ENCODE results near the gene FOXP1. TPM values are rescaled to one million over a fixed set of nuclear protein-coding genes. Genes with fewer than 3 reads are reported as not detected.

Gene FOXP1
- total and polyA plus RNA-seq, 2 of the 13 experiments (the other 11 are each of a cell fraction or from before 2014, with no cell fraction given): 40.4 to 59.0 TPM

- peak; percentile 37; the same call in 1 of the 2 replicates for TF ChIP-seq PAXIP1 (CRISPR knock-in tag; conservative IDR thresholded peaks at IDR 0.05)
- TF ChIP-seq, protein P1, sequence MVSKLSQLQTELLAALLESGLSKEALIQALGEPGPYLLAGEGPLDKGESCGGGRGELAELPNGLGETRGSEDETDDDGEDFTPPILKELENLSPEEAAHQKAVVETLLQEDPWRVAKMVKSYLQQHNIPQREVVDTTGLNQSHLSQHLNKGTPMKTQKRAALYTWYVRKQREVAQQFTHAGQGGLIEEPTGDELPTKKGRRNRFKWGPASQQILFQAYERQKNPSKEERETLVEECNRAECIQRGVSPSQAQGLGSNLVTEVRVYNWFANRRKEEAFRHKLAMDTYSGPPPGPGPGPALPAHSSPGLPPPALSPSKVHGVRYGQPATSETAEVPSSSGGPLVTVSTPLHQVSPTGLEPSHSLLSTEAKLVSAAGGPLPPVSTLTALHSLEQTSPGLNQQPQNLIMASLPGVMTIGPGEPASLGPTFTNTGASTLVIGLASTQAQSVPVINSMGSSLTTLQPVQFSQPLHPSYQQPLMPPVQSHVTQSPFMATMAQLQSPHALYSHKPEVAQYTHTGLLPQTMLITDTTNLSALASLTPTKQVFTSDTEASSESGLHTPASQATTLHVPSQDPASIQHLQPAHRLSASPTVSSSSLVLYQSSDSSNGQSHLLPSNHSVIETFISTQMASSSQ (IDR thresholded peaks at IDR 0.05; ENCODE audit: low read depth): no peak
- TF ChIP-seq, protein P1 (CRISPR knock-in tag; IDR thresholded peaks at IDR 0.05; ENCODE audit: borderline replicate concordance): no peak
- TF ChIP-seq ZNF556 (CRISPR knock-in tag; IDR thresholded peaks at IDR 0.05; ENCODE audit: borderline replicate concordance): no peak
- peak in 1 of 2 experiments; percentile 28; a peak in 1 of 4 replicates for TF ChIP-seq EP300 (IDR thresholded peaks at IDR 0.05; ENCODE audit: low read depth in 2 of 2, low read length in 2 of 2)
- TF ChIP-seq EP300 (CRISPR knock-in tag; IDR thresholded peaks at IDR 0.05; ENCODE audit: borderline replicate concordance): no peak
- peak; percentile 96 for TF ChIP-seq SOX5 (CRISPR knock-in tag; IDR thresholded peaks at IDR 0.05; ENCODE audit: borderline replicate concordance)
- no peak for TF ChIP-seq CBX2 (IDR thresholded peaks at IDR 0.05; ENCODE audit: low read depth, low read length)
- no peak for TF ChIP-seq CBX2 (CRISPR knock-in tag; IDR thresholded peaks at IDR 0.05; ENCODE audit: low read depth)
- TF ChIP-seq ELF4 (CRISPR knock-in tag; IDR thresholded peaks at IDR 0.05; ENCODE audit: borderline replicate concordance): no peak
- TF ChIP-seq MBD4 (IDR thresholded peaks at IDR 0.05; ENCODE audit: borderline replicate concordance, low read length): no peak
- peak; percentile 78; the same call in 1 of the 2 replicates for TF ChIP-seq GATAD2A (CRISPR knock-in tag; IDR thresholded peaks at IDR 0.05)
- no peak for TF ChIP-seq ZBTB42 (CRISPR knock-in tag; IDR thresholded peaks at IDR 0.05)
- TF ChIP-seq, protein P2, sequence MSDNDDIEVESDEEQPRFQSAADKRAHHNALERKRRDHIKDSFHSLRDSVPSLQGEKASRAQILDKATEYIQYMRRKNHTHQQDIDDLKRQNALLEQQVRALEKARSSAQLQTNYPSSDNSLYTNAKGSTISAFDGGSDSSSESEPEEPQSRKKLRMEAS (IDR thresholded peaks at IDR 0.05): no peak
- no peak for TF ChIP-seq SP5 (CRISPR knock-in tag; IDR thresholded peaks at IDR 0.05; ENCODE audit: borderline replicate concordance, low read depth)
- TF ChIP-seq ZNF232 (CRISPR knock-in tag; IDR thresholded peaks at IDR 0.05; ENCODE audit: borderline replicate concordance): no peak
- TF ChIP-seq RNF2 (conservative IDR thresholded peaks at IDR 0.05; ENCODE audit: low read depth): no peak
- no peak for TF ChIP-seq SKIL (CRISPR knock-in tag; IDR thresholded peaks at IDR 0.05; ENCODE audit: borderline replicate concordance)
- peak; percentile 47; the same call in 1 of the 2 replicates for TF ChIP-seq POGZ (CRISPR knock-in tag; IDR thresholded peaks at IDR 0.05)
- TF ChIP-seq RXRA (CRISPR knock-in tag; IDR thresholded peaks at IDR 0.05): no peak
Observed at GRCh38 chr3:71323558-71323957, 260.0 kb downstream of the FOXP1 start (continued).
